Gastrocnemius medialis (tissue), 4 donors: ENCODE measurements around the gene PADI6. TPM values are rescaled to one million over a fixed set of nuclear protein-coding genes. Genes with fewer than 3 reads are reported as not detected.

ENCODE experiments used
- ATAC-seq, 2 donors: fragments of 150-250 bp; one replicate each; pipeline ENCODE4 v1.9.1; 2016
- DNase-seq, 2 donors: peaks; one replicate each; pipeline ENCODE4 v3.0.0-alpha.2; 2019
- H3K27ac ChIP-seq, 4 donors: fragments of 200-600 bp; sonication (generic); 1 replicate in 1 of 4; 2 replicates in 3 of 4; pipeline ENCODE4 v1.5.1; 2016 to 2018; ENCODE audit warnings: mild to moderate bottlenecking in 2 of 4, moderate library complexity in 1 of 4
- H3K27me3 ChIP-seq, 3 donors: fragments of 200-600 bp; sonication (generic) in 2 of 3; 1 replicate in 1 of 3; 2 replicates in 2 of 3; pipeline versions ENCODE4 v1.5.1 to v1.6.0; 2016 to 2019; ENCODE audit warnings: mild to moderate bottlenecking in 1 of 3, moderate library complexity in 1 of 3
- H3K36me3 ChIP-seq, 2 donors: fragments of 200-600 bp; sonication (generic) in 1 of 2; one replicate each; pipeline ENCODE4 v1.5.1; 2017 to 2018
- H3K4me1 ChIP-seq, 2 donors: fragments of 200-600 bp; sonication (generic) in 1 of 2; one replicate each; pipeline ENCODE4 v1.5.1; 2016 to 2017; ENCODE audit warnings: mild to moderate bottlenecking in 2 of 2
- H3K4me3 ChIP-seq, 4 donors: fragments of 200-600 bp; sonication (generic) in 3 of 4; 1 replicate in 1 of 4; 2 replicates in 3 of 4; pipeline ENCODE4 v1.5.1; 2016 to 2019; ENCODE audit warnings: mild to moderate bottlenecking in 2 of 4
- H3K9me3 ChIP-seq, 3 donors: fragments of 200-600 bp; sonication (generic) in 2 of 3; 1 replicate in 1 of 3; 2 replicates in 2 of 3; pipeline ENCODE4 v1.5.1; 2016 to 2019
- CTCF ChIP-seq, 5 experiments: fragments of 450-650 bp in 3 of 5; fragments of 200-600 bp in 2 of 5; sonication (generic) in 2 of 5; IDR thresholded peaks in 4 of 5; conservative IDR thresholded peaks in 1 of 5; 1 replicate in 4 of 5; 2 replicates in 1 of 5; pipeline ENCODE4 v1.5.1; 2016 to 2019; ENCODE audit warnings: antibody characterized with exemption in 5 of 5, mild to moderate bottlenecking in 3 of 5, moderate library complexity in 3 of 5
- POLR2A ChIP-seq, 2 donors: fragments of 450-650 bp; IDR thresholded peaks; one replicate each; pipeline ENCODE4 v1.6.1; 2017; ENCODE audit warnings: antibody characterized with exemption in 2 of 2, mild to moderate bottlenecking in 2 of 2, moderate library complexity in 2 of 2
- in situ Hi-C, 4 donors: fragments of 200-750 bp; cut with MboI; loops; one replicate each; pipeline versions ENCODE4 v1.15.0 to v1.8.0; 2017; ENCODE audit warnings: low sequenced_read_pairs in 4 of 4
- intact Hi-C: fragments of 100-400 bp; cut with DNase I; formaldehyde crosslinking; loops from one replicate; pipeline ENCODE4 v1.15.1; 2023; ENCODE audit warnings: low total_unique reads
- total RNA-seq, 4 donors: library from RNA; depleted of rRNA; stranded (reverse); fragments of >200 nt; gene quantifications; one replicate each; pipeline versions ENCODE4 v1.1.0 to v1.2.3, GENCODE V29; 2016

PADI6 gene
- total RNA-seq, 4 donors from 2014 or later = not detected

GRCh38 chr1:17420391-17420918 lies 48.5 kb downstream of the PADI6 start:
- in situ Hi-C loops (loop anchor here in 1 of 4 donors (5.0 kb wide), 1 partner anchor 187 kb away; no protein-coding TSS in a partner anchor), intact Hi-C loops (loop anchor here (1.0 to 10.0 kb wide), 3 partner anchors 19 to 187 kb away; partner anchors contain the start of gene RCC2)
- TF ChIP-seq CTCF (IDR thresholded peaks at IDR 0.05 in 4 of 5, conservative IDR thresholded peaks at IDR 0.05 in 1 of 5) (no peak), POLR2A (IDR thresholded peaks at IDR 0.05) (no peak)
- Histone ChIP-seq H3K27me3 (no peaks in the 10 kb centered on the region), H3K4me1 (peaks cover 6 to 8% of the 10 kb centered on the region in 2 donors), H3K4me3 (no peak overlapping the region), H3K27ac (no peak overlapping the region), H3K36me3 (peaks cover 0 to 73% of the 10 kb centered on the region in 2 donors), H3K9me3 (no peaks in the 10 kb centered on the region)
- no peak for ATAC-seq
- no peak for DNase-seq

- ATAC-seq = no peak
- no peak for DNase-seq
- Histone ChIP-seq H3K27ac (no peak overlapping the region), H3K4me1 (peaks cover 6 to 8% of the 10 kb centered on the region in 2 donors), H3K9me3 (no peaks in the 10 kb centered on the region), H3K36me3 (peaks cover 0 to 71% of the 10 kb centered on the region in 2 donors), H3K4me3 (no peak overlapping the region), H3K27me3 (no peaks in the 10 kb centered on the region)
- intact Hi-C loops = loop anchor here (5.0 to 10.0 kb wide), 2 partner anchors 52 to 185 kb away; no protein-coding TSS in a partner anchor
- in situ Hi-C loops = loop anchor here in 1 of 4 donors (5.0 kb wide), 1 partner anchor 185 kb away; no protein-coding TSS in a partner anchor
- TF ChIP-seq POLR2A (IDR thresholded peaks at IDR 0.05) = no peak
Observed at GRCh38 chr1:17422461-17422860, 50.5 kb downstream of the PADI6 start.

- H3K9me3 ChIP-seq = no peaks in the 10 kb centered on the region
- H3K27ac ChIP-seq = peak overlapping the region in 2 of 4 donors; percentile 22 to 65
- H3K27me3 ChIP-seq = no peaks in the 10 kb centered on the region
- TF ChIP-seq POLR2A (IDR thresholded peaks at IDR 0.05) (no peak), CTCF (IDR thresholded peaks at IDR 0.05 in 4 of 5, conservative IDR thresholded peaks at IDR 0.05 in 1 of 5) (no peak)
- intact Hi-C loops (loop anchor here (5.0 to 10.0 kb wide), 2 partner anchors 51 to 183 kb away; no protein-coding TSS in a partner anchor), in situ Hi-C loops (loop anchor here in 1 of 4 donors (5.0 kb wide), 1 partner anchor 183 kb away; no protein-coding TSS in a partner anchor)
- peaks cover 0 to 71% of the 10 kb centered on the region in 2 donors for H3K36me3 ChIP-seq
- DNase-seq (no peak), ATAC-seq (peak in 1 of 2 donors; percentile 35)
- peaks cover 6 to 8% of the 10 kb centered on the region in 2 donors for H3K4me1 ChIP-seq
- H3K4me3 ChIP-seq = no peak overlapping the region
Observed at GRCh38 chr1:17423781-17424245, 51.8 kb downstream of the PADI6 start.

- peaks cover 0 to 63% of the 10 kb centered on the region in 2 donors for H3K36me3 ChIP-seq
- no peaks in the 10 kb centered on the region for H3K9me3 ChIP-seq
- H3K4me1 ChIP-seq = no peaks in the 10 kb centered on the region
- intact Hi-C loops = loop anchor here (10.0 kb wide), 1 partner anchor 49 kb away; no protein-coding TSS in a partner anchor
- TF ChIP-seq CTCF (IDR thresholded peaks at IDR 0.05 in 4 of 5, conservative IDR thresholded peaks at IDR 0.05 in 1 of 5) = no peak
- no peak for TF ChIP-seq POLR2A (IDR thresholded peaks at IDR 0.05)
- in situ Hi-C loops = no loop called here
- no peaks in the 10 kb centered on the region for H3K27me3 ChIP-seq
- DNase-seq = no peak
- ATAC-seq = no peak
- no peak overlapping the region for H3K4me3 ChIP-seq
- H3K27ac ChIP-seq = no peak overlapping the region
Observed at GRCh38 chr1:17425806-17426600, 54.0 kb downstream of the PADI6 start.
